ENCODE data around the gene PTPN23.

GRCh38 chr3:47359323-47359722, 21.5 kb upstream of the PTPN23 start:
- TF ChIP-seq EZH2 (IDR thresholded peaks at IDR 0.05; ENCODE audit: low read depth, unreplicated experiment) = no peak
- TF ChIP-seq, protein P1, sequence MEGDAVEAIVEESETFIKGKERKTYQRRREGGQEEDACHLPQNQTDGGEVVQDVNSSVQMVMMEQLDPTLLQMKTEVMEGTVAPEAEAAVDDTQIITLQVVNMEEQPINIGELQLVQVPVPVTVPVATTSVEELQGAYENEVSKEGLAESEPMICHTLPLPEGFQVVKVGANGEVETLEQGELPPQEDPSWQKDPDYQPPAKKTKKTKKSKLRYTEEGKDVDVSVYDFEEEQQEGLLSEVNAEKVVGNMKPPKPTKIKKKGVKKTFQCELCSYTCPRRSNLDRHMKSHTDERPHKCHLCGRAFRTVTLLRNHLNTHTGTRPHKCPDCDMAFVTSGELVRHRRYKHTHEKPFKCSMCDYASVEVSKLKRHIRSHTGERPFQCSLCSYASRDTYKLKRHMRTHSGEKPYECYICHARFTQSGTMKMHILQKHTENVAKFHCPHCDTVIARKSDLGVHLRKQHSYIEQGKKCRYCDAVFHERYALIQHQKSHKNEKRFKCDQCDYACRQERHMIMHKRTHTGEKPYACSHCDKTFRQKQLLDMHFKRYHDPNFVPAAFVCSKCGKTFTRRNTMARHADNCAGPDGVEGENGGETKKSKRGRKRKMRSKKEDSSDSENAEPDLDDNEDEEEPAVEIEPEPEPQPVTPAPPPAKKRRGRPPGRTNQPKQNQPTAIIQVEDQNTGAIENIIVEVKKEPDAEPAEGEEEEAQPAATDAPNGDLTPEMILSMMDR (conservative IDR thresholded peaks at IDR 0.05; ENCODE audit: low read depth in 2 of 2) = no peak
- TF ChIP-seq, protein P2, sequence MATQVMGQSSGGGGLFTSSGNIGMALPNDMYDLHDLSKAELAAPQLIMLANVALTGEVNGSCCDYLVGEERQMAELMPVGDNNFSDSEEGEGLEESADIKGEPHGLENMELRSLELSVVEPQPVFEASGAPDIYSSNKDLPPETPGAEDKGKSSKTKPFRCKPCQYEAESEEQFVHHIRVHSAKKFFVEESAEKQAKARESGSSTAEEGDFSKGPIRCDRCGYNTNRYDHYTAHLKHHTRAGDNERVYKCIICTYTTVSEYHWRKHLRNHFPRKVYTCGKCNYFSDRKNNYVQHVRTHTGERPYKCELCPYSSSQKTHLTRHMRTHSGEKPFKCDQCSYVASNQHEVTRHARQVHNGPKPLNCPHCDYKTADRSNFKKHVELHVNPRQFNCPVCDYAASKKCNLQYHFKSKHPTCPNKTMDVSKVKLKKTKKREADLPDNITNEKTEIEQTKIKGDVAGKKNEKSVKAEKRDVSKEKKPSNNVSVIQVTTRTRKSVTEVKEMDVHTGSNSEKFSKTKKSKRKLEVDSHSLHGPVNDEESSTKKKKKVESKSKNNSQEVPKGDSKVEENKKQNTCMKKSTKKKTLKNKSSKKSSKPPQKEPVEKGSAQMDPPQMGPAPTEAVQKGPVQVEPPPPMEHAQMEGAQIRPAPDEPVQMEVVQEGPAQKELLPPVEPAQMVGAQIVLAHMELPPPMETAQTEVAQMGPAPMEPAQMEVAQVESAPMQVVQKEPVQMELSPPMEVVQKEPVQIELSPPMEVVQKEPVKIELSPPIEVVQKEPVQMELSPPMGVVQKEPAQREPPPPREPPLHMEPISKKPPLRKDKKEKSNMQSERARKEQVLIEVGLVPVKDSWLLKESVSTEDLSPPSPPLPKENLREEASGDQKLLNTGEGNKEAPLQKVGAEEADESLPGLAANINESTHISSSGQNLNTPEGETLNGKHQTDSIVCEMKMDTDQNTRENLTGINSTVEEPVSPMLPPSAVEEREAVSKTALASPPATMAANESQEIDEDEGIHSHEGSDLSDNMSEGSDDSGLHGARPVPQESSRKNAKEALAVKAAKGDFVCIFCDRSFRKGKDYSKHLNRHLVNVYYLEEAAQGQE (IDR thresholded peaks at IDR 0.05; ENCODE audit: unreplicated experiment) = no peak
- TF ChIP-seq POLR2AphosphoS5 (IDR thresholded peaks at IDR 0.05; ENCODE audit: low read depth) = no peak
- TF ChIP-seq STAT1 (IDR thresholded peaks at IDR 0.05; ENCODE audit: unreplicated experiment) = no peak
- no peak for TF ChIP-seq ZNF114 (CRISPR knock-in tag; IDR thresholded peaks at IDR 0.05)

Data from GM23338 (cell line).